DMS 273 (cell line): ENCODE data around the gene HOMER2.

Experiments
- DNase-seq: peaks from one replicate; lab custom pipeline; 2025; ENCODE audit not compliant: unreplicated experiment; lab: John Stamatoyannopoulos, UW

HOMER2 gene

GRCh38 chr15:82864967-82865366 lies 87.6 kb downstream of the HOMER2 start:
- no peak for DNase-seq

- DNase-seq, result no peak
Observed at GRCh38 chr15:82862886-82863285, 89.6 kb downstream of the HOMER2 start.

- DNase-seq, result no peak
Observed at GRCh38 chr15:82858932-82859331, 93.6 kb downstream of the HOMER2 start.

- DNase-seq, result no peak
Observed at GRCh38 chr15:82856397-82857170, 95.9 kb downstream of the HOMER2 start.

- DNase-seq, result no peak
Observed at GRCh38 chr15:82855286-82856100, 97.0 kb downstream of the HOMER2 start.

GRCh38 chr15:82854554-82854953 lies 98.0 kb downstream of the HOMER2 start:
- no peak for DNase-seq

GRCh38 chr15:82852941-82853561 lies 99.5 kb downstream of the HOMER2 start:
- no peak for DNase-seq

- DNase-seq, result no peak
Observed at GRCh38 chr15:82851981-82852511, 100.5 kb downstream of the HOMER2 start.

GRCh38 chr15:82851306-82851850 lies 101.1 kb downstream of the HOMER2 start:
- peak; percentile 9 for DNase-seq

GRCh38 chr15:82850731-82851130 lies 101.8 kb downstream of the HOMER2 start:
- DNase-seq, result peak; percentile 84

- peak; percentile 84 for DNase-seq
Observed at GRCh38 chr15:82849556-82850512, 102.7 kb downstream of the HOMER2 start.

GRCh38 chr15:82848241-82848993 lies 104.1 kb downstream of the HOMER2 start:
- no peak for DNase-seq

- no peak for DNase-seq
Observed at GRCh38 chr15:82847703-82848102, 104.8 kb downstream of the HOMER2 start.

- DNase-seq, result no peak
Observed at GRCh38 chr15:82846621-82847020, 105.9 kb downstream of the HOMER2 start.

- no peak for DNase-seq
Observed at GRCh38 chr15:82845686-82846085, 106.8 kb downstream of the HOMER2 start.

- no peak for DNase-seq
Observed at GRCh38 chr15:82843566-82843965, 109.0 kb downstream of the HOMER2 start.

- no peak for DNase-seq
Observed at GRCh38 chr15:82840166-82840565, 112.4 kb downstream of the HOMER2 start.

- DNase-seq, result no peak
Observed at GRCh38 chr15:82839136-82839535, 113.4 kb downstream of the HOMER2 start.

GRCh38 chr15:82838096-82838735 lies 114.3 kb downstream of the HOMER2 start:
- no peak for DNase-seq
